ENCODE measurements around the gene TROAP.
"Not testable (repeated sequence)": the region's sequence is repeated elsewhere in the genome, so short reads cannot be mapped to it uniquely, and the experiment has no call there.

The TROAP gene

GRCh38 chr12:49366652-49367380, 43.8 kb downstream of the TROAP start:
- DNase-seq (ENCODE audit: low read depth in 2 of 2): peak; percentile 64 to 67

GRCh38 chr12:49367381-49368239, 44.6 kb downstream of the TROAP start, which contains the start of gene SPATS2:
Gene SPATS2 (plus strand): TSS chr12:49367462. CDS start chr12:49461013, 93,551 bp downstream.
- DNase-seq (ENCODE audit: low read depth in 2 of 2): no peak

- no peak for DNase-seq (ENCODE audit: low read depth in 2 of 2)
Measured at GRCh38 chr12:49368240-49368600, 45.2 kb downstream of the TROAP start.

GRCh38 chr12:49369411-49370145, 46.5 kb downstream of the TROAP start:
- no peak for DNase-seq (ENCODE audit: low read depth in 2 of 2)

- no peak for DNase-seq (ENCODE audit: low read depth in 2 of 2)
Measured at GRCh38 chr12:49370539-49370938, 47.5 kb downstream of the TROAP start.

- DNase-seq (ENCODE audit: low read depth in 2 of 2): no peak
Measured at GRCh38 chr12:49375406-49375805, 52.4 kb downstream of the TROAP start.

- DNase-seq (ENCODE audit: low read depth in 2 of 2): no peak
Measured at GRCh38 chr12:49377386-49377785, 54.3 kb downstream of the TROAP start.

GRCh38 chr12:49380184-49380583, 57.1 kb downstream of the TROAP start:
- DNase-seq (ENCODE audit: low read depth in 2 of 2): not testable (repeated sequence)
